Prostate gland (tissue), 2 donors: ENCODE measurements around the gene SPTBN1. TPM values are rescaled to one million over a fixed set of nuclear protein-coding genes. Genes with fewer than 3 reads are reported as not detected.

Experiments used
- DNase-seq: peaks from one replicate; pipeline ENCODE4 v3.0.0-alpha.2; 2019; ENCODE audit warnings: low spot score
- H3K27ac ChIP-seq, 2 donors: fragments of 200-600 bp; sonication (generic); 2 replicates each; pipeline ENCODE4 v1.5.1; 2017 to 2019
- H3K27me3 ChIP-seq: fragments of 200-600 bp; sonication (generic); replicated peaks from 2 replicates; pipeline ENCODE4 v1.5.1; 2019; ENCODE audit not compliant: insufficient read depth
- H3K36me3 ChIP-seq, 2 donors: fragments of 200-600 bp; sonication (generic); 1 replicate in 1 of 2; 2 replicates in 1 of 2; pipeline versions ENCODE4 v1.5.1 to v1.8.1; 2017 to 2019
- H3K4me1 ChIP-seq: fragments of 200-600 bp; sonication (generic); replicated peaks from 2 replicates; pipeline ENCODE4 v1.5.1; 2019
- H3K4me3 ChIP-seq, 2 donors: fragments of 200-600 bp; sonication (generic); 2 replicates each; pipeline ENCODE4 v1.5.1; 2017 to 2019
- H3K9me3 ChIP-seq: fragments of 200-600 bp; sonication (generic); 2 replicates; pipeline ENCODE4 v1.5.1; 2017
- POLR2A ChIP-seq: fragments of 450-650 bp; IDR thresholded peaks from one replicate; pipeline ENCODE4 v1.6.1; 2016; ENCODE audit warnings: antibody characterized with exemption, mild to moderate bottlenecking
- POLR2AphosphoS5 ChIP-seq: sonication (generic); formaldehyde crosslinking; IDR thresholded peaks from one replicate; pipeline ENCODE4 v1.6.1; 2017; ENCODE audit warnings: antibody characterized with exemption
- WGBS: methylation state at CpG from one replicate; pipeline ENCODE4 v1.1.5; 2018; 5-methylcytosine and 5-hydroxymethylcytosine counted together
- intact Hi-C: fragments of 100-400 bp; cut with DNase I; formaldehyde crosslinking; loops from one replicate; pipeline ENCODE4 v1.14.2; 2022
- total RNA-seq, 2 donors: library from RNA; depleted of rRNA; stranded (reverse); fragments of >200 nt; gene quantifications; one replicate each; pipeline ENCODE4 v1.1.0, GENCODE V29; 2016
- TF ChIP-seq, protein P1 (sequence below), 4 experiments: fragments of 200-600 bp in 2 of 4; fragments of 450-650 bp in 2 of 4; sonication (generic) in 2 of 4; IDR thresholded peaks; 1 replicate in 3 of 4; 2 replicates in 1 of 4; pipeline ENCODE4 v1.5.1; 2016 to 2019; ENCODE audit warnings: antibody characterized with exemption in 4 of 4, mild to moderate bottlenecking in 2 of 4, moderate library complexity in 2 of 4

The SPTBN1 gene
- total RNA-seq, 2 donors from 2014 or later = 146 to 348 TPM

DNA sequence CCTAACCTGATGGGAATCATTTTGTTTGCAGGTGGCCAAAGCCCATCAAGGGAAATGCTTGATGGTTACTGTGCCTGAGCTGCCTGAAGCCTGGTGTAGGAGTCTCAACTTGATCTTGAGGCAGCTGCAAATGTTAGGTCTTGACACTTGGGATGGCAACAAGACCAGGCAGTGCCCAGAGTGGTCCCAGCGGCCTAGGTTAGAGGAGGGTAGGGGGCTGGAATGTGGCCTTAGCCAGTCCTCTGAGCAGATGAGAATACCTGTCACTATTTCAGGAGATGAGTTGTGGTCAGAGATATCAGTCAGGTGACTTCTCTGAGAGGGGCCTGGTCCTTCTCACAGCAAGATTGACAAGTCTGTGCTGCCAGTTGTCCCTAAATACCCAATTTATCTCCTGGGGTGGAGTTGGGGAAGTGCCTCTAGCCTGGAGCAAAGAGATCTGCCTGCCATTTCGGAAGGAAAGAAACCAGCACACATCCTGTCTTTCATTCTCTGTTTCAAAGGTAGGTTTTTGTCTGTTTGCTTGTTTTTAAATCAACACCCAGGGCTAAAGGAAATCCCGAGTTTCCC, 13.4 kb downstream of the SPTBN1 start:
- TF ChIP-seq POLR2AphosphoS5 = no peak
- TF ChIP-seq, protein P1, sequence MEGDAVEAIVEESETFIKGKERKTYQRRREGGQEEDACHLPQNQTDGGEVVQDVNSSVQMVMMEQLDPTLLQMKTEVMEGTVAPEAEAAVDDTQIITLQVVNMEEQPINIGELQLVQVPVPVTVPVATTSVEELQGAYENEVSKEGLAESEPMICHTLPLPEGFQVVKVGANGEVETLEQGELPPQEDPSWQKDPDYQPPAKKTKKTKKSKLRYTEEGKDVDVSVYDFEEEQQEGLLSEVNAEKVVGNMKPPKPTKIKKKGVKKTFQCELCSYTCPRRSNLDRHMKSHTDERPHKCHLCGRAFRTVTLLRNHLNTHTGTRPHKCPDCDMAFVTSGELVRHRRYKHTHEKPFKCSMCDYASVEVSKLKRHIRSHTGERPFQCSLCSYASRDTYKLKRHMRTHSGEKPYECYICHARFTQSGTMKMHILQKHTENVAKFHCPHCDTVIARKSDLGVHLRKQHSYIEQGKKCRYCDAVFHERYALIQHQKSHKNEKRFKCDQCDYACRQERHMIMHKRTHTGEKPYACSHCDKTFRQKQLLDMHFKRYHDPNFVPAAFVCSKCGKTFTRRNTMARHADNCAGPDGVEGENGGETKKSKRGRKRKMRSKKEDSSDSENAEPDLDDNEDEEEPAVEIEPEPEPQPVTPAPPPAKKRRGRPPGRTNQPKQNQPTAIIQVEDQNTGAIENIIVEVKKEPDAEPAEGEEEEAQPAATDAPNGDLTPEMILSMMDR (IDR thresholded peaks at IDR 0.05) = no peak
- no peak for TF ChIP-seq POLR2A
- Histone ChIP-seq H3K27ac (peak overlapping the region in 1 of 2 donors; percentile 18), H3K9me3 (no peaks in the 10 kb centered on the region), H3K27me3 (no peaks in the 10 kb centered on the region), H3K36me3 (no peaks in the 10 kb centered on the region), H3K4me3 (no peak overlapping the region), H3K4me1 (peaks cover 6% of the 10 kb centered on the region)
- intact Hi-C loops = no loop called here
- DNase-seq = no peak
- 75% methylated on average over 3 of the region's 3 CpGs for WGBS

DNA sequence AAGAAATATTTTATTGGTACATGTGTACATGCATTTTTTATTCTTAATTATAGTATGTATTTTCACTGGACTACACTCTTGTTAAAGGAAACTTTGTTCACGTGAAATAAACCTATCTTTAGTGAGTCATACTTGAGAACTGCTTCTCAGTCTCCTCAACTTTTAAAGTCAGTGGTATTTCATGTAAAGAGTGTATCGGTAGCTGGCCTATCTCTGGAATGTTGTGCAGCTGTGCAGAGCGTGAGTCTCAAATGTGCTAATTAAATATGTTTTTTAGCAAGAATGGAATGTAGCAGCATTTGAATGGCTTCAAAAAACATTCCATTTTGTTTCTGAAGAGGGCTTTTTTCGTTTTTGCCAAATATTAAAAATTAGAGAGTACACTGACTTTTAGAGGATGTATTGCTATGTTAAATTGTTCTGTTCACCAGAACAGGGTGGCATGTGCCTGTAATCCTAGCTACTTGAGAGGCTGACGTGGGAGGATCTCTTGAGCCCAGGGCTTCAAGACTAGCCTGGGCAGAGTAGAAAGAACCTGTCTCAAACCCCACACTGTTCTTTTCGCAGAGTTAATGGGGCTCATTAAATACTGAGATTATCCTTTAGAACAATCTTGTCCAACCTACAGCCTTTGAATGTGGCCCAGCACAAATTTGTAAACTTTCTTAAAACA, 14.3 kb downstream of the SPTBN1 start:
- no peak for TF ChIP-seq POLR2A
- TF ChIP-seq POLR2AphosphoS5 = no peak
- 35% methylated on average over 6 of the region's 6 CpGs for WGBS
- intact Hi-C loops = no loop called here
- H3K4me1 ChIP-seq = peaks cover 6% of the 10 kb centered on the region
- no peak overlapping the region for H3K4me3 ChIP-seq
- H3K9me3 ChIP-seq = no peaks in the 10 kb centered on the region
- no peaks in the 10 kb centered on the region for H3K27me3 ChIP-seq
- peak overlapping the region in 1 of 2 donors; percentile 18 for H3K27ac ChIP-seq
- no peak for DNase-seq
- H3K36me3 ChIP-seq = no peaks in the 10 kb centered on the region

DNA sequence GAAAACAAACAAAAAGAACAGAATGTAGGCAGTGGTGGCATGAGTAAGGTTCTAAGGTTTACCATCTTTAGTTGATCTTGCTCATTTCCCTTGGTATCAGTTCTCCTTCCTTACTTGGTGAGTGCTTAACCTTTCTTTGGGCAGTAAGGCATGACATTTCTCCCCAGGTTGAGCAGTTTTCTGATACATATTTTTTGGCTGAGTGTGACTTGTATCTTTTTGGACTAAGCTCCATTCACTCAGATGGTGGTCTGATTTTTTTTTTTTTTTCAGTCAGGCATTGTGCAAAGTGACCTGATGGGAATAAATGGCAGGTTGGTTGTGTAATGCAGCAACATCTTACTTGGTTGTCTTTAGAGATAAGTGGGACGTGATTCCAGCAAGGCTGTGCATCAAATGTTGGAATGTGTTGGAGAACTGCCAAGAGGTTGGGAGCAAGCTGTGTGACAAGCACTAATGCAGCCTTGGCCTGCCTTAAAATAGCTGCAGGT, 15.1 kb downstream of the SPTBN1 start:
- Histone ChIP-seq H3K4me3 (no peak overlapping the region), H3K4me1 (peaks cover 6% of the 10 kb centered on the region), H3K36me3 (no peaks in the 10 kb centered on the region), H3K27me3 (no peaks in the 10 kb centered on the region), H3K27ac (no peak overlapping the region), H3K9me3 (no peaks in the 10 kb centered on the region)
- intact Hi-C loops = no loop called here
- TF ChIP-seq POLR2A (no peak), POLR2AphosphoS5 (no peak)
- TF ChIP-seq, protein P1 (IDR thresholded peaks at IDR 0.05) = no peak
- 28% methylated on average over 1 of the region's 1 CpG for WGBS
- no peak for DNase-seq

DNA sequence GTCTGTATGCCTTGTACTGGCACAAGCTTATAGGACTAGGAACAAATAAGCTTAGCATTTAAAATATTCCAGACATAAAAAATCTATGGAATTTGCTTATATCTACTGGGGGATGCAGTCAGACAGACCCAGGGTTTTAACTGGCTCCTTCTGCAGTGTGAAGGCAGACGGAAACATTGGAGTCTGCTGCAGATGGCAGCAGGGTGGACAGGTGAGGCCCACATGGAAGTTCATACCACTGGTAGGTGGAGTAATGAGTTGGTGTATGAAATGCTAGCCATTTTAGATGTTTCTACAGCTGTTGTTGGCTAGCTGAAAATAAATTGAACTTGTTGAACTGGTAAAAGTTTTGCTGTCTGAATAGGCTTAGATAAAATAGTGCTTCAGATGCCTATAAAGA, 17.7 kb downstream of the SPTBN1 start:
- H3K4me1 ChIP-seq = peaks cover 6% of the 10 kb centered on the region
- H3K27me3 ChIP-seq = no peaks in the 10 kb centered on the region
- no peak overlapping the region for H3K27ac ChIP-seq
- no peaks in the 10 kb centered on the region for H3K36me3 ChIP-seq
- H3K4me3 ChIP-seq = no peak overlapping the region
- no peaks in the 10 kb centered on the region for H3K9me3 ChIP-seq
- TF ChIP-seq POLR2A = no peak
- no peak for DNase-seq
- intact Hi-C loops = no loop called here
- 92% methylated on average over 1 of the region's 1 CpG for WGBS

DNA sequence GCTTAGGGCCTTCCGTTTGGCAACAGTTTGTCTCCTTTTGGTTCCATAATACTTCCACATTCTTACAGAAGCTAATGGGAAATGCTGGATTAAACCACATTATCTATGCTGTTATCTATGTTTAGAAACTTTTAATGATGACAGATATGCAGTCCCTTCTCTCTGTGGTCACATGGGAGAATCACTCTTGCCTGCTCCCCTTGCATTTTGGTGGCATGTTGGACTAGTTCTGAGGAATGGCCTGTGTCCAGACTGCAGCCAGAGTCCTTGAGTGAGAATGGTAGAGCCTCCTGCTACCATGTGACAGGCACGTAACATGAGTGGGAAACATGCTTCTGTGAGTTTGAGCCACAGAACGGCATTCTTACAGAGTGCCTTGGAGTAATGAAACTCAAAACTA, 19.2 kb downstream of the SPTBN1 start:
- Histone ChIP-seq H3K27me3 (no peaks in the 10 kb centered on the region), H3K27ac (no peak overlapping the region), H3K4me3 (no peak overlapping the region), H3K4me1 (peaks cover 6% of the 10 kb centered on the region), H3K36me3 (no peaks in the 10 kb centered on the region), H3K9me3 (no peaks in the 10 kb centered on the region)
- no peak for DNase-seq
- 74% methylated on average over 3 of the region's 3 CpGs for WGBS
- intact Hi-C loops = no loop called here
- TF ChIP-seq, protein P1 (IDR thresholded peaks at IDR 0.05) = no peak
- TF ChIP-seq POLR2AphosphoS5 (no peak), POLR2A (no peak)

DNA sequence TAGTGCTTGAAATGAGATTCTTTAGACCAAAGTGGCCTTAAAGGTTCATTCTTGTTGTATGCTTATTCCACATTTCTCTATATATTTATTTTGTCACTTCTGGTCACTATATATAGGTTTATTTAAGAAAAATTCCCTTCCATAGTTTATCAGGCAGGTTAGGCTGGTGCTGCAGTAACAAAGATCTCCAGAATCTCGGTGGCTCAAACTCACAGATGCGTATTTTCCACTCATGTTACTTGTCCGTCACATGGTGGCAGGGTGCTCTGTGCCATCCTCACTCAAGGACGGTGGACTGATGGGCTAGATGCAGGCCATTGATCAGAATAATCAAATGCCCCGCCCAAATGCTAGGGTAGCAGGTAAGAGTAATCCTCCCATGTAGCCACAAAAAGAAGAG, 19.8 kb downstream of the SPTBN1 start:
- TF ChIP-seq POLR2AphosphoS5 = no peak
- no peak for TF ChIP-seq POLR2A
- TF ChIP-seq, protein P1 (IDR thresholded peaks at IDR 0.05) = no peak
- DNase-seq = no peak
- H3K36me3 ChIP-seq = no peaks in the 10 kb centered on the region
- no peak overlapping the region for H3K27ac ChIP-seq
- intact Hi-C loops = no loop called here
- H3K27me3 ChIP-seq = no peaks in the 10 kb centered on the region
- H3K9me3 ChIP-seq = no peaks in the 10 kb centered on the region
- H3K4me3 ChIP-seq = no peak overlapping the region
- peaks cover under 1% of the 10 kb centered on the region for H3K4me1 ChIP-seq
- WGBS = 74% methylated on average over 5 of the region's 5 CpGs
